GM23338 (cell line): ENCODE data around the gene CRACR2B. TPM values are rescaled to one million over a fixed set of nuclear protein-coding genes. Genes with fewer than 3 reads are reported as not detected.

ENCODE experiments used
- ATAC-seq: fragments of 200-7000 bp; cut with Tn5 transposase; 3 replicates; pipeline ENCODE4 v1.9.1; 2020
- DNase-seq: peaks from one replicate; pipeline ENCODE4 v3.0.0-alpha.2; 2015; ENCODE audit warnings: low spot score
- H2AFZ ChIP-seq: fragments of 200-600 bp; sonication (generic); 2 replicates; pipeline ENCODE4 v1.8.0; 2016; ENCODE audit warnings: antibody characterized with exemption, mild to moderate bottlenecking, moderate library complexity
- H3F3A ChIP-seq: fragments of 200-600 bp; sonication (generic); replicated peaks from 2 replicates; pipeline ENCODE4 v1.8.0; 2017; ENCODE audit warnings: antibody characterized with exemption, mixed run types, low read depth
- H3K27ac ChIP-seq: fragments of 200-600 bp; sonication (generic); 2 replicates; pipeline ENCODE4 v1.6.1; 2016; ENCODE audit warnings: low read depth
- H3K27me3 ChIP-seq: fragments of 200-600 bp; sonication (generic); 2 replicates; pipeline ENCODE4 v1.8.0; 2016; ENCODE audit warnings: mild to moderate bottlenecking, mixed run types, moderate library complexity; ENCODE audit not compliant: insufficient read depth
- H3K36me3 ChIP-seq: fragments of 200-600 bp; sonication (generic); 2 replicates; pipeline ENCODE4 v1.8.0; 2016; ENCODE audit warnings: mild to moderate bottlenecking; ENCODE audit not compliant: insufficient read depth
- H3K4me1 ChIP-seq: fragments of 200-600 bp; sonication (generic); 2 replicates; pipeline ENCODE4 v1.8.0; 2016; ENCODE audit warnings: mild to moderate bottlenecking, moderate library complexity; ENCODE audit not compliant: insufficient read depth
- H3K4me2 ChIP-seq: fragments of 200-600 bp; sonication (generic); 2 replicates; pipeline ENCODE4 v1.7.1; 2017; ENCODE audit warnings: mixed run types
- H3K4me3 ChIP-seq: fragments of 200-600 bp; sonication (generic); 2 replicates; pipeline ENCODE4 v1.6.1; 2016; ENCODE audit warnings: mixed run types
- H3K79me2 ChIP-seq: fragments of 200-600 bp; sonication (generic); replicated peaks from 2 replicates; pipeline ENCODE4 v1.8.0; 2017; ENCODE audit warnings: mild to moderate bottlenecking; ENCODE audit not compliant: insufficient read depth
- H3K9me2 ChIP-seq: fragments of 200-600 bp; sonication (generic); 2 replicates; pipeline ENCODE4 v1.8.0; 2017; ENCODE audit not compliant: insufficient read depth
- H4K20me1 ChIP-seq: fragments of 200-600 bp; sonication (generic); replicated peaks from 2 replicates; pipeline ENCODE4 v1.8.0; 2017; ENCODE audit warnings: mild to moderate bottlenecking; ENCODE audit not compliant: insufficient read depth
- H3K27ac Mint-ChIP-seq: 2 replicates; pipeline ENCODE4 v1.8.0; 2020; ENCODE audit warnings: inconsistent platforms, mild to moderate bottlenecking, moderate library complexity, mixed read lengths
- H3K27me3 Mint-ChIP-seq: 3 replicates; pipeline ENCODE4 v1.8.0; 2022; ENCODE audit warnings: low read depth, mild to moderate bottlenecking, moderate library complexity, mixed read lengths, inconsistent platforms; ENCODE audit not compliant: insufficient read depth, poor library complexity
- H3K36me3 Mint-ChIP-seq: 3 replicates; pipeline ENCODE4 v1.8.0; 2021; ENCODE audit warnings: low read depth, mild to moderate bottlenecking, inconsistent platforms, moderate library complexity, mixed read lengths
- H3K4me1 Mint-ChIP-seq: 3 replicates; pipeline ENCODE4 v1.8.0; 2020; ENCODE audit warnings: mild to moderate bottlenecking, inconsistent platforms, mixed read lengths
- H3K4me3 Mint-ChIP-seq: 3 replicates; pipeline ENCODE4 v1.8.0; 2021; ENCODE audit warnings: moderate library complexity, mild to moderate bottlenecking, inconsistent platforms, mixed read lengths
- H3K9me3 Mint-ChIP-seq: 3 replicates; pipeline ENCODE4 v1.8.0; 2020; ENCODE audit warnings: moderate library complexity, mild to moderate bottlenecking, inconsistent platforms, mixed read lengths
- CTCF ChIP-seq, 2 experiments: fragments of 200-600 bp in 1 of 2; sonication (generic) in 1 of 2; conservative IDR thresholded peaks; 2 replicates each; pipeline versions ENCODE4 v1.5.1 to v1.6.1; 2016 to 2017; ENCODE audit warnings: antibody characterized with exemption in 2 of 2, low read depth in 2 of 2, mild to moderate bottlenecking in 2 of 2, moderate library complexity in 1 of 2
- EZH2 ChIP-seq: fragments of 200-600 bp; sonication (generic); IDR thresholded peaks from one replicate; pipeline ENCODE4 v1.8.0; 2017; ENCODE audit warnings: antibody characterized with exemption, mild to moderate bottlenecking, low read depth; ENCODE audit not compliant: unreplicated experiment
- EZH2phosphoT487 ChIP-seq: fragments of 200-600 bp; sonication (generic); IDR thresholded peaks from one replicate; pipeline ENCODE4 v1.8.1; 2018; ENCODE audit warnings: antibody characterized with exemption; ENCODE audit not compliant: unreplicated experiment
- JUNB ChIP-seq: IDR thresholded peaks from one replicate; pipeline ENCODE4 v1.6.1; 2016; ENCODE audit warnings: antibody characterized with exemption; ENCODE audit not compliant: unreplicated experiment
- NANOG ChIP-seq: IDR thresholded peaks from 2 replicates; pipeline ENCODE4 v1.6.1; 2016; ENCODE audit warnings: antibody characterized with exemption, borderline replicate concordance
- POLR2AphosphoS5 ChIP-seq: IDR thresholded peaks from 2 replicates; pipeline ENCODE4 v1.6.1; 2016; ENCODE audit warnings: antibody characterized with exemption, low read depth
- REST ChIP-seq: IDR thresholded peaks from one replicate; pipeline ENCODE4 v1.6.1; 2018; ENCODE audit warnings: antibody characterized with exemption; ENCODE audit not compliant: unreplicated experiment
- ZNF114 ChIP-seq: fragments of 250-450 bp; sonication (Bioruptor Pico); IDR thresholded peaks from 2 replicates; pipeline ENCODE4 v1.5.0; 2020; ENCODE audit warnings: mild to moderate bottlenecking, moderate library complexity
- ZNF331 ChIP-seq: fragments of 250-450 bp; sonication (Bioruptor Pico); IDR thresholded peaks from 2 replicates; pipeline ENCODE4 v1.5.0; 2020; ENCODE audit warnings: low read depth, mild to moderate bottlenecking, moderate library complexity
- ZNF462 ChIP-seq: fragments of 250-450 bp; sonication (Bioruptor Pico); IDR thresholded peaks from 2 replicates; pipeline ENCODE4 v1.5.0; 2020; ENCODE audit warnings: mild to moderate bottlenecking, moderate library complexity
- polyA plus RNA-seq: library from polyadenylated mRNA; unstranded; fragments of >200 nt; fragmentation: Nextera tagmentation; extraction: Ambion mirVana; gene quantifications from 2 replicates; pipeline ENCODE4 v1.2.1, GENCODE V29; 2016
- total RNA-seq: library from RNA; depleted of rRNA; stranded (reverse); fragments of >200 nt; shearing (Covaris generic); gene quantifications from 2 replicates; pipeline ENCODE4 v1.2.3, GENCODE V29; 2014

Gene CRACR2B
- total and polyA plus RNA-seq, 2 experiments from 2014 or later, result 55.9 to 64.1 TPM

GRCh38 chr11:832529-833113, 4.9 kb downstream of the CRACR2B start, which contains the start of gene CD151:
Gene CD151, plus strand, starts transcription at chr11:832952. Its CDS starts 3,118 bp downstream, at chr11:836070.
- no peaks in the 10 kb centered on the region for H3K36me3 ChIP-seq
- 0 out of 2 replicates have a peak, but pooled peaks cover 5% of the 10 kb centered on the region for H3K79me2 ChIP-seq
- Mint-ChIP-seq H3K4me3 (peak within 1 kb of the TSS; percentile 73), H3K36me3 (peaks cover 3% of the 10 kb centered on the region; the same call in 2 of the 3 replicates), H3K9me3 (no peaks in the 10 kb centered on the region; the same call in 2 of the 3 replicates), H3K27me3 (peaks cover 56% of the 10 kb centered on the region), H3K4me1 (peaks cover 42% of the 10 kb centered on the region), H3K27ac (no peak within 1 kb of the TSS)
- H4K20me1 ChIP-seq, result peaks cover 14% of the 10 kb centered on the region; the same call in 1 of the 2 replicates
- H3F3A ChIP-seq, result peaks cover 26% of the 10 kb centered on the region
- peak; percentile 82 for DNase-seq
- no peak within 1 kb of the TSS for H2AFZ ChIP-seq
- peak; percentile 22 for ATAC-seq
- peaks cover 34% of the 10 kb centered on the region for H3K4me1 ChIP-seq
- H3K4me2 ChIP-seq, result peak within 1 kb of the TSS; percentile 98
- H3K4me3 ChIP-seq, result peak within 1 kb of the TSS; percentile 89
- H3K27me3 ChIP-seq, result peaks cover 28% of the 10 kb centered on the region
- H3K9me2 ChIP-seq, result no peaks in the 10 kb centered on the region
- TF ChIP-seq REST (no peak), POLR2AphosphoS5 (peak; percentile 6; the same call in 1 of the 2 replicates), JUNB (no peak), ZNF462 (CRISPR knock-in tag) (no peak), NANOG (no peak), CTCF (conservative IDR thresholded peaks at IDR 0.05; ENCODE audit: low read depth in 2 of 2) (0 out of 4 replicates have a peak, but pooled peaks of 1 of the 2 experiments have one; percentile 0), ZNF331 (CRISPR knock-in tag) (no peak), EZH2 (no peak), EZH2phosphoT487 (no peak), ZNF114 (no peak)
- H3K27ac ChIP-seq, result no peak within 1 kb of the TSS
